SH-SY5Y (cell line): ENCODE data around the gene ATP1B1.

ENCODE experiments used
- GATA2 ChIP-seq: IDR thresholded peaks from 2 replicates; pipeline ENCODE4 v1.6.1; 2011; ENCODE audit warnings: mild to moderate bottlenecking, low read depth, low read length
- GATA3 ChIP-seq: IDR thresholded peaks from 2 replicates; pipeline ENCODE4 v1.6.1; 2011; ENCODE audit warnings: low read depth, mild to moderate bottlenecking, low read length, moderate library complexity

GRCh38 chr1:169144941-169145626, 38.6 kb downstream of the ATP1B1 start:
- TF ChIP-seq GATA2 (no peak), GATA3 (no peak)
